Sigmoid colon (tissue), 7 donors: ENCODE results near the gene POLR3E. TPM values are rescaled to one million over a fixed set of nuclear protein-coding genes. Genes with fewer than 3 reads are reported as not detected.

Source experiments
- DNase-seq: peaks from one replicate; pipeline ENCODE4 v3.0.0-alpha.2; 2019
- H3K27ac ChIP-seq, 4 donors: fragments of 200-600 bp; sonication (generic); one replicate each; pipeline ENCODE4 v1.5.1; 2016 to 2019; ENCODE audit warnings: mild to moderate bottlenecking in 1 of 4
- H3K27me3 ChIP-seq, 3 donors: fragments of 200-600 bp; sonication (generic); one replicate each; pipeline ENCODE4 v1.5.1; 2019; ENCODE audit warnings: mild to moderate bottlenecking in 1 of 3
- H3K36me3 ChIP-seq, 4 donors: fragments of 200-600 bp; sonication (generic); one replicate each; pipeline ENCODE4 v1.5.1; 2016 to 2019
- H3K4me1 ChIP-seq, 4 donors: fragments of 200-600 bp; sonication (generic); one replicate each; pipeline ENCODE4 v1.5.1; 2017 to 2019
- H3K4me3 ChIP-seq, 4 donors: fragments of 200-600 bp; sonication (generic); one replicate each; pipeline ENCODE4 v1.5.1; 2017 to 2019; ENCODE audit warnings: mild to moderate bottlenecking in 2 of 4, moderate library complexity in 1 of 4
- H3K9me3 ChIP-seq, 4 donors: fragments of 200-600 bp in 3 of 4; sonication (generic) in 3 of 4; one replicate each; pipeline versions ENCODE4 v1.5.1 to v1.6.1; 2013 to 2019
- EP300 ChIP-seq, 4 donors: sonication (generic); formaldehyde crosslinking; IDR thresholded peaks; one replicate each; pipeline ENCODE4 v1.6.1; 2017; ENCODE audit warnings: antibody characterized with exemption in 4 of 4
- POLR2A ChIP-seq, 2 donors: fragments of 450-650 bp; IDR thresholded peaks; one replicate each; pipeline ENCODE4 v1.6.1; 2016; ENCODE audit warnings: antibody characterized with exemption in 2 of 2, mild to moderate bottlenecking in 2 of 2, moderate library complexity in 2 of 2
- POLR2AphosphoS5 ChIP-seq, 4 donors: sonication (generic); formaldehyde crosslinking; IDR thresholded peaks; one replicate each; pipeline ENCODE4 v1.6.1; 2017; ENCODE audit warnings: antibody characterized with exemption in 4 of 4
- WGBS, 2 donors: extraction: QIAGEN DNeasy Blood & Tissue Kit; methylation state at CpG; one replicate each; pipeline ENCODE4 v1.1.7; 2013; 5-methylcytosine and 5-hydroxymethylcytosine counted together
- intact Hi-C: fragments of 100-400 bp; cut with DNase I; formaldehyde crosslinking; loops from one replicate; pipeline ENCODE4 v1.15.1; 2023
- polyA plus RNA-seq, 3 donors: library from polyadenylated mRNA; stranded (reverse); fragments of 200-250 nt; gene quantifications; one replicate each; pipeline ENCODE4 v1.2.3, GENCODE V29; 2013
- total RNA-seq, 4 donors: library from RNA; depleted of rRNA; stranded (reverse); fragments of >200 nt; gene quantifications; one replicate each; pipeline ENCODE4 v1.1.0, GENCODE V29; 2016
- TF ChIP-seq, protein P1 (sequence below), 4 experiments: fragments of 450-650 bp in 3 of 4; fragments of 200-600 bp in 1 of 4; IDR thresholded peaks; one replicate each; pipeline ENCODE4 v1.5.1; 2016 to 2019; ENCODE audit warnings: antibody characterized with exemption in 4 of 4, mild to moderate bottlenecking in 3 of 4, moderate library complexity in 2 of 4
- donor health status: healthy with polysubstance abuse.
- donor health status: Bipolar disorder and iron deficiency.
- donor health status: healthy.

The POLR3E gene
- total and polyA plus RNA-seq, 7 donors = 10.6 to 68.7 (median 39.3) TPM

GRCh38 chr16:22335668-22336246 lies 38.5 kb downstream of the POLR3E start:
- Histone ChIP-seq H3K36me3 (peaks cover 3 to 58% (median 22%) of the 10 kb centered on the region in 4 donors), H3K27ac (no peak overlapping the region), H3K4me1 (no peaks in the 10 kb centered on the region), H3K4me3 (no peak overlapping the region), H3K9me3 (no peaks in the 10 kb centered on the region), H3K27me3 (no peaks in the 10 kb centered on the region)
- WGBS, 2 donors = 97% methylated on average over 3 of the region's 3 CpGs
- TF ChIP-seq POLR2AphosphoS5 (IDR thresholded peaks at IDR 0.05) = no peak
- TF ChIP-seq, protein P1, sequence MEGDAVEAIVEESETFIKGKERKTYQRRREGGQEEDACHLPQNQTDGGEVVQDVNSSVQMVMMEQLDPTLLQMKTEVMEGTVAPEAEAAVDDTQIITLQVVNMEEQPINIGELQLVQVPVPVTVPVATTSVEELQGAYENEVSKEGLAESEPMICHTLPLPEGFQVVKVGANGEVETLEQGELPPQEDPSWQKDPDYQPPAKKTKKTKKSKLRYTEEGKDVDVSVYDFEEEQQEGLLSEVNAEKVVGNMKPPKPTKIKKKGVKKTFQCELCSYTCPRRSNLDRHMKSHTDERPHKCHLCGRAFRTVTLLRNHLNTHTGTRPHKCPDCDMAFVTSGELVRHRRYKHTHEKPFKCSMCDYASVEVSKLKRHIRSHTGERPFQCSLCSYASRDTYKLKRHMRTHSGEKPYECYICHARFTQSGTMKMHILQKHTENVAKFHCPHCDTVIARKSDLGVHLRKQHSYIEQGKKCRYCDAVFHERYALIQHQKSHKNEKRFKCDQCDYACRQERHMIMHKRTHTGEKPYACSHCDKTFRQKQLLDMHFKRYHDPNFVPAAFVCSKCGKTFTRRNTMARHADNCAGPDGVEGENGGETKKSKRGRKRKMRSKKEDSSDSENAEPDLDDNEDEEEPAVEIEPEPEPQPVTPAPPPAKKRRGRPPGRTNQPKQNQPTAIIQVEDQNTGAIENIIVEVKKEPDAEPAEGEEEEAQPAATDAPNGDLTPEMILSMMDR (IDR thresholded peaks at IDR 0.05) = no peak
- TF ChIP-seq POLR2A (IDR thresholded peaks at IDR 0.05) = no peak
- TF ChIP-seq EP300 (IDR thresholded peaks at IDR 0.05) = no peak
- intact Hi-C loops = no loop called here
- DNase-seq = no peak

DNA sequence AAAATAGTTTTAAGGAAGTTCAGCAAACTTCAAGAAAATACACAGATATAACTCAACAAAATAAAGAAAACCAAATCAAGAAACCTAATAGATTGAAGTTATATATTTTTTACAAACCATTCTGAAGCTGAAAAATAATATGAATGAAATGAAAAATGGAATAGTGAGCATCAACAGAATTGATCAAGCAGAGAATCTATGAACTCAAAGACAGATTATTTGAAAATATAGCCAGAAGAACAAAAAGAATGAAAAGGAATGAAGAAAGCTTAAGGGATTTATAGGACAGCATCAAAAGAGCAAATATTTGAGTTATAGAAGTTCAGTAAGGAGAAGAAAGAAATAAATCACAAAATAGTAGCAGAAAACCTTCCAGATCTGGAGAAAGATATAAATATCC lies 39.4 kb downstream of the POLR3E start:
- no peaks in the 10 kb centered on the region for H3K9me3 ChIP-seq
- H3K36me3 ChIP-seq = peaks cover 3 to 52% (median 22%) of the 10 kb centered on the region in 4 donors
- TF ChIP-seq, protein P1 (IDR thresholded peaks at IDR 0.05) = no peak
- TF ChIP-seq EP300 (IDR thresholded peaks at IDR 0.05) (no peak), POLR2A (IDR thresholded peaks at IDR 0.05) (no peak), POLR2AphosphoS5 (IDR thresholded peaks at IDR 0.05) (no peak)
- no peaks in the 10 kb centered on the region for H3K27me3 ChIP-seq
- H3K4me1 ChIP-seq = no peaks in the 10 kb centered on the region
- intact Hi-C loops = no loop called here
- no peak overlapping the region for H3K27ac ChIP-seq
- no peak overlapping the region for H3K4me3 ChIP-seq
- no peak for DNase-seq

- no peak for DNase-seq
- H3K4me1 ChIP-seq = no peaks in the 10 kb centered on the region
- H3K27ac ChIP-seq = no peak overlapping the region
- TF ChIP-seq EP300 (IDR thresholded peaks at IDR 0.05) = no peak
- no peak for TF ChIP-seq POLR2A (IDR thresholded peaks at IDR 0.05)
- no peak for TF ChIP-seq POLR2AphosphoS5 (IDR thresholded peaks at IDR 0.05)
- TF ChIP-seq, protein P1 (IDR thresholded peaks at IDR 0.05) = no peak
- peaks cover 3 to 47% (median 20%) of the 10 kb centered on the region in 4 donors for H3K36me3 ChIP-seq
- H3K9me3 ChIP-seq = no peaks in the 10 kb centered on the region
- no peaks in the 10 kb centered on the region for H3K27me3 ChIP-seq
- H3K4me3 ChIP-seq = no peak overlapping the region
- intact Hi-C loops = no loop called here
Measured at GRCh38 chr16:22337045-22337444, 39.8 kb downstream of the POLR3E start.

DNA sequence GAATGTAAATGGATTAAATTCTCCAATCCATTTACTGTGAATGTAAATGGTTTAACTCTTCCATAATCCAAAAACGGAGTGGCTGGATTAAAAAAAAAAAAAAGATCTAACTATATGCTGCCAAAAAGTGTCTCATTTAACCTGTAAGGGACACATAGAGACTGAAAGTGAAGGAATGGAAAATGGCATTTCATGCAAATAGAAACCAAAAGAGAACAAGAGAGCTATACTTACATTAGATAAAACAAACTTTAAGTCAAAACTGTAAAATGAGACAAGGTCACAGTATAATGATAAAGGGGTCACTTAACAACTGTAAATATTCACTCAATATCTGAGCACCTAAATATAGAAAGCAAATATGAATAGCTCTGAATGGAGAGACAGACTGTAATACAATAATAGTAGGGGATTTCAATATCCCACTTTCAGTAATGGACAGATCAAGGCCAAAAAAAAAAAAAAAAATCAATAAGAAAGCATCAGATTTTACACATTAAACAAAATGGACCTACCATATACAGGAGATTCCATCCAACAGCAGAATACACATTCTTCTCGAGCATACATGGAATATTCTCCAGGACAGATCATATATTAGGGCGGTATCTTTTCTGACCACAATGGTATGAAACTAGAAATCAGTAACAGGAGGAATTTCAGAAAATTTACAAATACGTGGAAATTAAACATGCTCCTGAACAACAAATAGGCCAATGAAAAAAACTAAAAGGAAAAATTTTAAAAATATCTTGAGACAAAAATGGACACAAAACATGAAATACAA lies 40.8 kb downstream of the POLR3E start:
- Histone ChIP-seq H3K9me3 (no peaks in the 10 kb centered on the region), H3K4me1 (no peaks in the 10 kb centered on the region), H3K27me3 (no peaks in the 10 kb centered on the region), H3K36me3 (peaks cover 0 to 40% (median 14%) of the 10 kb centered on the region in 4 donors), H3K27ac (no peak overlapping the region), H3K4me3 (no peak overlapping the region)
- TF ChIP-seq POLR2AphosphoS5 (IDR thresholded peaks at IDR 0.05) = no peak
- no peak for TF ChIP-seq POLR2A (IDR thresholded peaks at IDR 0.05)
- TF ChIP-seq EP300 (IDR thresholded peaks at IDR 0.05) = no peak
- TF ChIP-seq, protein P1 (IDR thresholded peaks at IDR 0.05) = no peak
- DNase-seq = no peak
- 95 to 97% methylated on average over 4 of the region's 4 CpGs for WGBS, 2 donors
- intact Hi-C loops = no loop called here
